Skin epidermis (tissue), 12 donors: Measurements from ENCODE around the gene GRIK3.

Source experiments
- H3K27ac ChIP-seq, 21 experiments: fragments of 200-600 bp; sonication (generic) in 11 of 21; one replicate each; pipeline ENCODE4 v1.5.0; 2020; ENCODE audit warnings: mild to moderate bottlenecking in 3 of 21, inconsistent platforms in 2 of 21, moderate library complexity in 2 of 21
- H3K4me3 ChIP-seq, 7 experiments: fragments of 200-600 bp; sonication (generic) in 2 of 7; one replicate each; pipeline ENCODE4 v1.5.0; 2020; ENCODE audit warnings: inconsistent platforms in 2 of 7, mild to moderate bottlenecking in 2 of 7, moderate library complexity in 1 of 7

Gene GRIK3

GRCh38 chr1:36951761-36952160, 82.6 kb downstream of the GRIK3 start:
- H3K27ac ChIP-seq: no peak overlapping the region
- H3K4me3 ChIP-seq: no peak overlapping the region

DNA sequence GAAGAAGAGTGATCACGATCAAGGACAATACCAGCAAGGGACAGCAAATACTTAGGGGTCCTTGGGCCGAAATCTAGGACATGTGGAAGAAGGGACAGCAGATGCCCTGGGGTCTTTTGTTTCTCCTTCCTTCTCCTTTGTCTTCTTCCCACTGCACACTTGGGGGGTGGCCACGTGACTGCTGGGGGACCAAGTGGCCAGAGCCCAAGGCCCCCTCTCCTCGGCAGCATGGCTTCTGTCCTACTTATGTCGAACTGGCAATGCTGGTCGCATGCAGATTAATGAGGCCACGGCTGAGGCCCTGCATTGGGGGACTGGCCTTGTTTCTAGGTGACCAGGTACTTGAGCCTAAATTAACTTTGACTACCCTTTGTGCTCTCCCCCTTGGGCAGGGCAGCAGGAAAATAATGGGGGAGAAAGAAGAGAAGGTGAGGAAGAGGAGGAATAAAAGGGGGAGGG, 83.0 kb downstream of the GRIK3 start:
- H3K27ac ChIP-seq: no peak overlapping the region
- no peak overlapping the region for H3K4me3 ChIP-seq

- H3K4me3 ChIP-seq: no peak overlapping the region
- H3K27ac ChIP-seq: no peak overlapping the region
Measured at GRCh38 chr1:36950604-36951291, 83.6 kb downstream of the GRIK3 start.

- H3K4me3 ChIP-seq: no peak overlapping the region
- no peak overlapping the region for H3K27ac ChIP-seq
Measured at GRCh38 chr1:36948606-36949005, 85.7 kb downstream of the GRIK3 start.

DNA sequence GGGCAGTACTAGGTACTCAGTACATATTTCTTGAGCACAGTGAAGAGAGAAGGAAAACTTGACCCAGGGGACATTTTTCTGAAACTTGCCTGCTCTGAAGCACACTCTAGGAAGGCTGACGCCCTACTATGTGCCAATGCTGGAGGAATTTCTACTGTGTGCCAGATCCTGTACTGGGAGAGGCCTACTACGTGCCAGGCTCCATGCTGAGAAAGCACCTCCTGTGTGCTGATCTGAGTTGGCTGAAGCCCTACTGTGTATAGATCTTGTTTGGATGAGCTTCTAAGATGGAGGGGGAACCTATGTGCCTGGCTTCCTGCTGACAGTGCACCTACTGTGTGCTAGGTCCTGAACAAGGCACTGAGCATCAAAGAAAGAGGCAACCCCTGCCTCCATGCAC, 86.2 kb downstream of the GRIK3 start:
- no peak overlapping the region for H3K4me3 ChIP-seq
- H3K27ac ChIP-seq: no peak overlapping the region

DNA sequence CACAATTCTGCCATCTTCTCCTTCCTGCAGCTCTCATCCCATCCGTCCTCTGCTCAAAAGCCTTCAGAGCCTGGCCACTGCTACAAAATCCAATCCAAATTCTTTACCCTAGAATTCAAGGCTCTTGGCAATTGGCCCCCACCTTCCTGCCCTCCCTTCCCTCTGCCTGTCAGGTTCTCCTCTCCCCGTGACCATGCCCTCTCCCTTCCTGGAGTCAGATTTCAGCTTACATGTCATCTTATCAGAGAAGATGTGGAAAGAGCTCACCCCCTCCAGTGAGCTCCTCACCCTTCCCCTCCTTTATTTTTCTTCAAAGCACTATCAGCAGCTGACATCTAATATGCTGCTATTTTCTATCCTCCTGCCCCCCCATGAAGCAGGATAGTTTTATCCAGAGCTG, 86.9 kb downstream of the GRIK3 start:
- H3K4me3 ChIP-seq: no peak overlapping the region
- H3K27ac ChIP-seq: no peak overlapping the region

DNA sequence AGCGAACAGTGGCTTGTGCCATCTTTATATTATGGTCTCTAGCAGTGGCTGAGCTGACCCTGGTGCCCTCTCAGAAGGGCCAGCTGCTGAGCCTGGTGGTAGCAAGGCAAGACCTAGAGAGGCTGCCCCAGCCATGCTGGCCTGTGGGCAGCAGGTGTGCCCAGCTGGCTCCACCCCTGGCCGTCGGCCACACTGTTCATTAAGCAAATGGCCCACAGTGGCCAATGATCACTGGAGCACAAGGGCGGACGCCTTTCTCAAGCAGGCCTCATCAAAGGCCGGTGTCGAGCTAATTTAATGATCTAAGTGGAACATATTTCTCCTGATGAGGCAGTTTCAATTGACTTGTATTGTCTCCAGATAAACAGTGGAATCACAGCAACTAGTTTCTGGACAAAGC, 89.4 kb downstream of the GRIK3 start:
- H3K4me3 ChIP-seq: no peak overlapping the region
- no peak overlapping the region for H3K27ac ChIP-seq

DNA sequence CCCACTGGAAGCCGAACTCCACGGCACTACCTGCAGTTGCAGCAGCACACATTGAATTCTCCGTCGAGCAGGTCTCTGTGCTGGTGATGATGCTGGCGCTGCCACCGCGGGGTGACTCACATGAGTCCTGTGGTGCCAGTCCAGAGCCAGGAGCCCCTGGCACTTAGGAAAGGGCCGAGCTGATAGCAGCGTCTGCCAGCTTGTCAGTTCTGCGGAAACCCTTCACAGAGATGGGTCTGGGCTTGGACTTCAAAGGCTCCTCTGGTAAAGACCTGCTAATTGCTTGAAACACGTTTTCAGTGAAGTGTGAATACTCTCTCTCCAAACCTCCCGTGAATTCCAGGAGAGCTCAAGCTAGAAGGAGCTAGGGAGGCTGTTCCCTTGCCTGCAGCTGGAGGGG, 92.2 kb downstream of the GRIK3 start:
- H3K27ac ChIP-seq: no peak overlapping the region
- no peak overlapping the region for H3K4me3 ChIP-seq

- no peak overlapping the region for H3K4me3 ChIP-seq
- H3K27ac ChIP-seq: no peak overlapping the region
Measured at GRCh38 chr1:36941316-36941978, 92.9 kb downstream of the GRIK3 start.

GRCh38 chr1:36938819-36939218, 95.5 kb downstream of the GRIK3 start:
- Histone ChIP-seq H3K4me3 (no peak overlapping the region), H3K27ac (no peak overlapping the region)

DNA sequence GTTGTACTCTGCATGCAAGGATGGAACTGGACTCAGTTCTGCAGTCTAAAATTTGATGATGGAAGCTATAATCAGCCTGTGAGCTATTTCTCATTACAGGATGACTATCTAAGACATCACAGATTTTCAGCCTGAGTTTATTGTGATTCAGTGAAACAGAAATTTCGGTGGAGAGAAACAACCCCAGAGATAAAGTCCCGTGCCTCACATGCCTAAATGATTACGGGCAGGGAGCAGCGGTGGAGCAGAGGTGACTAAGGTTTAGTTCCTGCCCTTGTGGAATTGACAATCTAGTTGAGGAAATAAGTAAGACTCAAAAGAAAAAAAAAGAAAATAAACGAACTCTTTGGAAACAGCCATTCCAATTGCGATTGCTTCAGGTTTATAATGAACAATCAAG, 96.9 kb downstream of the GRIK3 start:
- H3K4me3 ChIP-seq: no peak overlapping the region
- H3K27ac ChIP-seq: no peak overlapping the region

GRCh38 chr1:36934061-36934460, 100.3 kb downstream of the GRIK3 start:
- H3K27ac ChIP-seq: no peak overlapping the region
- no peak overlapping the region for H3K4me3 ChIP-seq

DNA sequence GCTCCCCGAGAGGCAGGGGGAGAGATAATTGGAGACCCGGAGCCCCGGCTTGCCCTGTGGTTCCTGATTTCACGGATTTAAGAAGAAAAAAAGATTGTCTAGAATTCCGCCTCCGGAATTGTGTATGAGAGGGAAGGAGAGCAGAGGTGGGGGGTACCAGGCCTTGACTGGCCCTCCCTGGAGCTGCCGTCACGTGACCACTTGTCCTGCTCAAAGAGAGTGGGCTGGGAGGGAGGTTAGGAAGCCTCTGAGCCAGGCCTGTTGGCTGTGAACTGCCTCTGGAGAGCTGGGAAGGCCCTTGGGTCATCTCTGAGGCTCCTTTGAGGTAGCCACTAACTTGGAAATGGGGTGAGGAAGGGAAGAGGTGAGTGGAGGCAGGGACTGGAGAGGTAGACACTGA, 106.5 kb downstream of the GRIK3 start:
- Histone ChIP-seq H3K4me3 (no peak overlapping the region), H3K27ac (no peak overlapping the region)

DNA sequence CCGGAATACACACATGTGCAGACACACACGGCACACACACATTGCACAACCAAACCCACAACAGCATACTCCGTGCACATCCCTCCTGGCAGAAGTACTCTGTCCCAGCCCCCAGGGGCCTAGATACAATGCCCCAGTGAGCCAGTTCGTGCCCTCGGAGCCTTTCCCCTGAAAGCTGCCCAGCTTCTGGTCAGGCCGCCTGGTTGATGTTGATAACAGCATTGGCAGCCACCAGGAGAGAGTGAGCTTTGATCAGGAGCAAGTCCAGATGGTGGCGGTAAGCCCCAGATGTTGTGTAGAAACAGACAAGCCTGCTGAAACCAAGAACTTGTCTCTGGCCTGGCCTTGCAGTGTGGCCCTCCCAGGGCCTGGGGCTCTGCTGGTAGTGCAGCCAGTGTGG, 109.1 kb downstream of the GRIK3 start:
- Histone ChIP-seq H3K4me3 (no peak overlapping the region), H3K27ac (no peak overlapping the region)

- no peak overlapping the region for H3K4me3 ChIP-seq
Measured at GRCh38 chr1:36924282-36924811, 110.0 kb downstream of the GRIK3 start.

GRCh38 chr1:36922593-36923426, 111.5 kb downstream of the GRIK3 start:
- Histone ChIP-seq H3K27ac (no peak overlapping the region), H3K4me3 (no peak overlapping the region)

More at GRCh38 chr1:36924282-36924811, 110.0 kb downstream of the GRIK3 start:
- H3K27ac ChIP-seq: no peak overlapping the region

GRCh38 chr1:36922071-36922470, 112.2 kb downstream of the GRIK3 start:
- Histone ChIP-seq H3K4me3 (no peak overlapping the region), H3K27ac (no peak overlapping the region)

GRCh38 chr1:36920801-36921405, 113.4 kb downstream of the GRIK3 start:
- Histone ChIP-seq H3K4me3 (no peak overlapping the region), H3K27ac (no peak overlapping the region)

DNA sequence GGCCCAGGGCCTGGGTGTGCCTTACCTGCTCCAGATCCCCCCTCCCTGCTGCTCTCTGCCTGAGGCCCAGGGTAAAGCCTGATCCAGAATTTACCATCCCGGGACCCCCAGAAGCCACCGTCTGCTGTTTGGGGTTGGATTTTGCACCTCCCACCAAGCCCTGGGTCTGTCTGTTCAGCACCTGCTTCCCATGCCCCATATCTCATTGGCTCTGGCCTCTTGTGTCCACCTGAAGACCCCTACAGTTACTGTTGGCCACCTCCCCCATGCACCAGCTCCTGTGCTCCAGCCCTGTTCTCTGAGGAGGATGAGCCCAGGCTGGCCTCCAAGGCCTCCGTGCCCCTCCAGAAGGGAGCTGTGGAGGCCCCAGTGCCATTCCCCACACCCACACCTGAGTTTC, 113.9 kb downstream of the GRIK3 start:
- H3K27ac ChIP-seq: no peak overlapping the region
- no peak overlapping the region for H3K4me3 ChIP-seq

DNA sequence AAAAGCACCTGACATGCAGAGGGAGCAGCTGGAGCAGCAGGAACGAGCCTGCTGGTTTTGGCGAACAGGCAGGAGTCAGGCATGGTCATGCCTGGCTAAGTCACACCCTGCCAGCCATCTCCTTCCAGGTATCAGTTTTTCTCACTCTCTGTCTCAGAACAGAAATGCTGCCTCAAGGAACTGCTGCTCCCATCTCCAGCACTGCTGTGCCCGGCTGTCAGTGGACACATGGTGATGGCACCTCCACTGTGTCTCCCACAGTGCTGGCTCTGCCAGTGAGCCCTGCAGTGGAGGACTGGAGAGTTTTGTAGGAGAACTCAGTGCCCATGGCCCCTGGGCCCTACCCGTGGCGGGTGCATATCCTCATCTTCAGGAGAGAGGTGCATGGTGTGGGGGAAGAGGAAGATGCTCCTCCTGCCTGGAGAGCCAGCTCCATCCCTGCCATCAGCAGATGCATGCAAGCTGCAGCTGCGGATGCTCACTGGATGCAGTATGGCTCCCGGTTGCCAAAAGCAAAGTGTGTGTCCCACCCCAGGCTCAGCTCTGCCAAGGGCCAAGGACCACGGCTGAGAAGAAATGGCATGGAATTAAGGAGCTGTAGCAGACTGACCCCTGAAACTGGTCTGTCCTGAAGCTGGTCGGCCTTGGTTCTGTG, 114.7 kb downstream of the GRIK3 start:
- no peak overlapping the region for H3K4me3 ChIP-seq
- H3K27ac ChIP-seq: no peak overlapping the region
